Spleen (tissue), 11 donors: ENCODE data around the gene DPH5. TPM values are rescaled to one million over a fixed set of nuclear protein-coding genes. Genes with fewer than 3 reads are reported as not detected.
A peak's percentile ranks its signal among the peaks of the same experiment; 100 is the strongest.

Experiments
- DNase-seq: peaks from one replicate; pipeline ENCODE4 v3.0.0-alpha.2; 2020
- H3K27ac ChIP-seq, 8 donors: fragments of 200-600 bp; sonication (generic) in 7 of 8; 1 replicate in 4 of 8; 2 replicates in 4 of 8; pipeline versions ENCODE4 v1.5.0 to v1.8.0; 2016 to 2021; ENCODE audit warnings: inconsistent platforms in 4 of 8, mild to moderate bottlenecking in 4 of 8, moderate library complexity in 1 of 8
- H3K27me3 ChIP-seq, 7 donors: fragments of 200-600 bp; sonication (generic) in 6 of 7; replicated peaks in 1 of 7; 1 replicate in 4 of 7; 2 replicates in 3 of 7; pipeline versions ENCODE4 v1.5.0 to v1.8.0; 2016 to 2021; ENCODE audit warnings: inconsistent platforms in 3 of 7, mild to moderate bottlenecking in 1 of 7
- H3K36me3 ChIP-seq, 6 donors: fragments of 200-600 bp; sonication (generic) in 5 of 6; 1 replicate in 4 of 6; 2 replicates in 2 of 6; pipeline versions ENCODE4 v1.5.0 to v1.8.0; 2016 to 2021; ENCODE audit warnings: inconsistent platforms in 2 of 6
- H3K4me1 ChIP-seq, 6 donors: fragments of 200-600 bp; sonication (generic) in 5 of 6; 1 replicate in 3 of 6; 2 replicates in 3 of 6; pipeline versions ENCODE4 v1.5.0 to v1.8.0; 2016 to 2021; ENCODE audit warnings: inconsistent platforms in 3 of 6
- H3K4me3 ChIP-seq, 8 donors: fragments of 200-600 bp; sonication (generic) in 7 of 8; 1 replicate in 4 of 8; 2 replicates in 4 of 8; pipeline versions ENCODE4 v1.5.0 to v1.8.0; 2016 to 2021; ENCODE audit warnings: inconsistent platforms in 4 of 8, mild to moderate bottlenecking in 4 of 8, moderate library complexity in 2 of 8
- H3K9me3 ChIP-seq, 8 donors: fragments of 200-600 bp; sonication (generic) in 7 of 8; 1 replicate in 4 of 8; 2 replicates in 4 of 8; pipeline versions ENCODE4 v1.5.0 to v1.8.0; 2016 to 2021; ENCODE audit warnings: inconsistent platforms in 4 of 8
- CTCF ChIP-seq, 11 experiments: fragments of 200-600 bp in 7 of 11; fragments of 450-650 bp in 4 of 11; sonication (generic) in 4 of 11; IDR thresholded peaks in 8 of 11; conservative IDR thresholded peaks in 3 of 11; 1 replicate in 7 of 11; 2 replicates in 4 of 11; pipeline versions ENCODE4 v1.4.0 to v1.8.0; 2016 to 2021; ENCODE audit warnings: antibody characterized with exemption in 11 of 11, inconsistent platforms in 4 of 11, mild to moderate bottlenecking in 1 of 11
- POLR2A ChIP-seq, 3 donors: fragments of 450-650 bp; IDR thresholded peaks; one replicate each; pipeline ENCODE4 v1.5.1; 2017; ENCODE audit warnings: antibody characterized with exemption in 3 of 3, mild to moderate bottlenecking in 1 of 3
- POLR2AphosphoS5 ChIP-seq, 3 donors: sonication (generic); formaldehyde crosslinking; IDR thresholded peaks; one replicate each; pipeline ENCODE4 v1.5.1; 2017; ENCODE audit warnings: antibody characterized with exemption in 3 of 3
- WGBS, 5 donors: extraction: QIAGEN DNeasy Blood & Tissue Kit in 3 of 5; methylation state at CpG; one replicate each; pipeline versions ENCODE4 v1.1.5 to v1.1.7; 2013 to 2018; 5-methylcytosine and 5-hydroxymethylcytosine counted together
- intact Hi-C: fragments of 100-400 bp; cut with DNase I; formaldehyde crosslinking; loops from one replicate; pipeline ENCODE4 v1.15.0; 2023; ENCODE audit warnings: low total_unique reads
- polyA plus RNA-seq, 3 donors: library from polyadenylated mRNA; stranded (reverse); fragments of 200-250 nt; gene quantifications; one replicate each; pipeline ENCODE4 v1.2.1, GENCODE V29; 2013
- total RNA-seq, 7 donors: library from RNA; depleted of rRNA in 3 of 7; stranded (reverse); fragments of >200 nt in 3 of 7; fragmentation: NEBNext Ultra II Directional in 4 of 7; extraction: Animal tissue kit (Norgen Biotek cat#: 25700) in 4 of 7; gene quantifications; one replicate each; pipeline versions ENCODE4 v1.1.0 to v1.2.1, GENCODE V29; 2016 to 2021
- donor health status: healthy with polysubstance abuse.
- donor health status: DM: no; HTN: no; CAD: no; lungs with moderate emphysema.
- donor health status: DM: no; HTN: no; CAD: no.
- donor health status: Bipolar disorder and iron deficiency.
- donor health status: healthy.
- donor health status: DM: no; HTN: no; CAD: no.
- donor health status: DM: yes; HTN: yes; CAD: no.

The DPH5 gene
- total and polyA plus RNA-seq, 10 donors = 19.3 to 60.0 (median 26.0) TPM

- 90 to 100% (median 95%) methylated on average over 1 of the region's 1 CpG for WGBS, 5 donors
- intact Hi-C loops = no loop called here
Measured at GRCh38 chr1:100943533-100943932, 82.1 kb downstream of the DPH5 start.

GRCh38 chr1:100942304-100943046, 83.1 kb downstream of the DPH5 start:
- WGBS, 5 donors = 61 to 84% (median 68%) methylated on average over 2 of the region's 2 CpGs
- H3K27me3 ChIP-seq = no peaks in the 10 kb centered on the region
- H3K36me3 ChIP-seq = peaks cover 0 to 56% (median 12%) of the 10 kb centered on the region in 6 donors
- no peak for TF ChIP-seq POLR2A (IDR thresholded peaks at IDR 0.05)
- TF ChIP-seq POLR2AphosphoS5 (IDR thresholded peaks at IDR 0.05) = no peak
- no peak for TF ChIP-seq CTCF (IDR thresholded peaks at IDR 0.05 in 8 of 11, conservative IDR thresholded peaks at IDR 0.05 in 3 of 11)
- intact Hi-C loops = no loop called here
- H3K4me1 ChIP-seq = peaks cover 0 to 27% (median 4%) of the 10 kb centered on the region in 6 donors
- H3K4me3 ChIP-seq = no peak overlapping the region
- peak overlapping the region in 3 of 8 donors; percentile 8 to 29 (median 14) for H3K27ac ChIP-seq
- DNase-seq = no peak
- H3K9me3 ChIP-seq = peaks cover 0 to 16% (median under 1%) of the 10 kb centered on the region in 8 donors

More at GRCh38 chr1:100943533-100943932, 82.1 kb downstream of the DPH5 start:
- Histone ChIP-seq H3K9me3 (peaks cover 0 to 23% (median 2%) of the 10 kb centered on the region in 8 donors), H3K27me3 (no peaks in the 10 kb centered on the region), H3K4me1 (peaks cover 0 to 32% (median 5%) of the 10 kb centered on the region in 6 donors), H3K27ac (no peak overlapping the region), H3K36me3 (peaks cover 0 to 46% (median 8%) of the 10 kb centered on the region in 6 donors), H3K4me3 (no peak overlapping the region)
- DNase-seq = no peak
- no peak for TF ChIP-seq POLR2AphosphoS5 (IDR thresholded peaks at IDR 0.05)
- TF ChIP-seq POLR2A (IDR thresholded peaks at IDR 0.05) = no peak

- Histone ChIP-seq H3K36me3 (peaks cover 0 to 62% (median 12%) of the 10 kb centered on the region in 6 donors), H3K27me3 (no peaks in the 10 kb centered on the region), H3K9me3 (peaks cover 0 to 11% (median 0%) of the 10 kb centered on the region in 8 donors), H3K4me3 (no peak overlapping the region), H3K4me1 (peaks cover 0 to 27% (median 4%) of the 10 kb centered on the region in 6 donors), H3K27ac (peak overlapping the region in 2 of 8 donors; percentile 14 to 29)
- 83 to 89% (median 88%) methylated on average over 9 of the region's 9 CpGs for WGBS, 5 donors
- intact Hi-C loops = no loop called here
- TF ChIP-seq POLR2A (IDR thresholded peaks at IDR 0.05) = no peak
- no peak for TF ChIP-seq CTCF (IDR thresholded peaks at IDR 0.05 in 8 of 11, conservative IDR thresholded peaks at IDR 0.05 in 3 of 11)
- no peak for TF ChIP-seq POLR2AphosphoS5 (IDR thresholded peaks at IDR 0.05)
- no peak for DNase-seq
Measured at GRCh38 chr1:100941580-100942216, 83.9 kb downstream of the DPH5 start.

- TF ChIP-seq CTCF (IDR thresholded peaks at IDR 0.05 in 8 of 11, conservative IDR thresholded peaks at IDR 0.05 in 3 of 11) = no peak
- no peak for TF ChIP-seq POLR2AphosphoS5 (IDR thresholded peaks at IDR 0.05)
- TF ChIP-seq POLR2A (IDR thresholded peaks at IDR 0.05) = no peak
- intact Hi-C loops = no loop called here
- no peak for DNase-seq
- WGBS, 5 donors = 41 to 65% (median 52%) methylated on average over 1 of the region's 1 CpG
- Histone ChIP-seq H3K36me3 (peaks cover 0 to 63% (median 15%) of the 10 kb centered on the region in 6 donors), H3K27ac (no peak overlapping the region), H3K9me3 (peaks cover 0 to 5% (median 0%) of the 10 kb centered on the region in 8 donors), H3K4me1 (peaks cover 0 to 22% (median 4%) of the 10 kb centered on the region in 6 donors), H3K4me3 (no peak overlapping the region), H3K27me3 (no peaks in the 10 kb centered on the region)
Measured at GRCh38 chr1:100941098-100941527, 84.5 kb downstream of the DPH5 start.

Other genes starting within 250 kb of the DPH5 start
- gene EXTL2, start 130.9 kb downstream of the DPH5 start, total RNA-seq = 10 to 100 TPM in 2 of 7 donors, 1 to 10 TPM in 5; 5.9 to 14.1 (median 8.8) TPM
- 1 to 10 TPM; 5.0 to 6.3 (median 5.4) TPM for gene EXTL2, start 130.9 kb downstream of the DPH5 start, polyA plus RNA-seq
- 10 to 100 TPM; 32.8 to 44.5 (median 39.1) TPM for gene SLC30A7, start 129.7 kb downstream of the DPH5 start, total RNA-seq
- gene SLC30A7, start 129.7 kb downstream of the DPH5 start, polyA plus RNA-seq = 1 to 10 TPM; 4.2 to 4.9 (median 4.6) TPM
- gene S1PR1, start 211.2 kb upstream of the DPH5 start, total RNA-seq = 100 to 1,000 TPM in 6 of 7 donors, 10 to 100 TPM in 1; 83.9 to 219 (median 158) TPM
- 10 to 100 TPM; 42.5 to 53.9 (median 45.4) TPM for gene S1PR1, start 211.2 kb upstream of the DPH5 start, polyA plus RNA-seq